Eye (tissue), 1 donor: Measurements from ENCODE around the gene ECT2L.
"Not testable (repeated sequence)": the region's sequence is repeated elsewhere in the genome, so short reads cannot be mapped to it uniquely, and the experiment has no call there.

ENCODE experiments used
- DNase-seq: peaks from one replicate; pipeline ENCODE4 v3.0.0-alpha.2; 2015

ECT2L gene

GRCh38 chr6:138865480-138866109 is 69.7 kb downstream of the ECT2L start:
- DNase-seq = no peak

- DNase-seq = no peak
These were observed 72.3 kb downstream of the ECT2L start for GRCh38 chr6:138868181-138868580.

- peak; percentile 11 for DNase-seq
These were observed 73.5 kb downstream of the ECT2L start for GRCh38 chr6:138869398-138869797.

GRCh38 chr6:138873191-138873590 is 77.3 kb downstream of the ECT2L start:
- no peak for DNase-seq

GRCh38 chr6:138882369-138883017 is 86.6 kb downstream of the ECT2L start:
- DNase-seq = no peak

- DNase-seq = no peak
These were observed 89.4 kb downstream of the ECT2L start for GRCh38 chr6:138885156-138885819.

- no peak for DNase-seq
These were observed 95.5 kb downstream of the ECT2L start for GRCh38 chr6:138891255-138891986.

GRCh38 chr6:138896104-138896756 is 100.3 kb downstream of the ECT2L start:
- no peak for DNase-seq

- DNase-seq = no peak
These were observed 101.1 kb downstream of the ECT2L start for GRCh38 chr6:138897031-138897430.

GRCh38 chr6:138907167-138907566 is 111.3 kb downstream of the ECT2L start:
- no peak for DNase-seq

GRCh38 chr6:138909511-138909910 is 113.6 kb downstream of the ECT2L start:
- no peak for DNase-seq

- DNase-seq = no peak
These were observed 114.1 kb downstream of the ECT2L start for GRCh38 chr6:138909975-138910374.

GRCh38 chr6:138912308-138912707 is 116.4 kb downstream of the ECT2L start:
- DNase-seq = no peak

GRCh38 chr6:138914701-138915100 is 118.8 kb downstream of the ECT2L start:
- no peak for DNase-seq

GRCh38 chr6:138920906-138921305 is 125.0 kb downstream of the ECT2L start:
- DNase-seq = no peak

GRCh38 chr6:138923561-138923960 is 127.7 kb downstream of the ECT2L start:
- no peak for DNase-seq

- no peak for DNase-seq
These were observed 129.9 kb downstream of the ECT2L start for GRCh38 chr6:138925806-138926205.

GRCh38 chr6:138926579-138926978 is 130.7 kb downstream of the ECT2L start:
- no peak for DNase-seq

- no peak for DNase-seq
These were observed 135.8 kb downstream of the ECT2L start for GRCh38 chr6:138931660-138932059.

- DNase-seq = not testable (repeated sequence)
These were observed 141.0 kb downstream of the ECT2L start for GRCh38 chr6:138936873-138937272.

- DNase-seq = peak; percentile 20
These were observed 147.3 kb downstream of the ECT2L start for GRCh38 chr6:138943089-138943625.

- peak; percentile 22 for DNase-seq
These were observed 148.5 kb downstream of the ECT2L start for GRCh38 chr6:138944412-138944811.

- DNase-seq = no peak
These were observed 149.5 kb downstream of the ECT2L start for GRCh38 chr6:138945354-138945753.
